Sigmoid colon (tissue), 7 donors: ENCODE data around the gene AHR. TPM values are rescaled to one million over a fixed set of nuclear protein-coding genes. Genes with fewer than 3 reads are reported as not detected.

ENCODE experiments used
- DNase-seq: peaks from one replicate; pipeline ENCODE4 v3.0.0-alpha.2; 2019
- H3K27ac ChIP-seq, 4 donors: fragments of 200-600 bp; sonication (generic); one replicate each; pipeline ENCODE4 v1.5.1; 2016 to 2019; ENCODE audit warnings: mild to moderate bottlenecking in 1 of 4
- H3K27me3 ChIP-seq, 3 donors: fragments of 200-600 bp; sonication (generic); one replicate each; pipeline ENCODE4 v1.5.1; 2019; ENCODE audit warnings: mild to moderate bottlenecking in 1 of 3
- H3K36me3 ChIP-seq, 4 donors: fragments of 200-600 bp; sonication (generic); one replicate each; pipeline ENCODE4 v1.5.1; 2016 to 2019
- H3K4me1 ChIP-seq, 4 donors: fragments of 200-600 bp; sonication (generic); one replicate each; pipeline ENCODE4 v1.5.1; 2017 to 2019
- H3K4me3 ChIP-seq, 4 donors: fragments of 200-600 bp; sonication (generic); one replicate each; pipeline ENCODE4 v1.5.1; 2017 to 2019; ENCODE audit warnings: mild to moderate bottlenecking in 2 of 4, moderate library complexity in 1 of 4
- H3K9me3 ChIP-seq, 4 donors: fragments of 200-600 bp in 3 of 4; sonication (generic) in 3 of 4; one replicate each; pipeline versions ENCODE4 v1.5.1 to v1.6.1; 2013 to 2019
- EP300 ChIP-seq, 4 donors: sonication (generic); formaldehyde crosslinking; IDR thresholded peaks; one replicate each; pipeline ENCODE4 v1.6.1; 2017; ENCODE audit warnings: antibody characterized with exemption in 4 of 4
- POLR2A ChIP-seq, 2 donors: fragments of 450-650 bp; IDR thresholded peaks; one replicate each; pipeline ENCODE4 v1.6.1; 2016; ENCODE audit warnings: antibody characterized with exemption in 2 of 2, mild to moderate bottlenecking in 2 of 2, moderate library complexity in 2 of 2
- POLR2AphosphoS5 ChIP-seq, 4 donors: sonication (generic); formaldehyde crosslinking; IDR thresholded peaks; one replicate each; pipeline ENCODE4 v1.6.1; 2017; ENCODE audit warnings: antibody characterized with exemption in 4 of 4
- WGBS, 2 donors: extraction: QIAGEN DNeasy Blood & Tissue Kit; methylation state at CpG; one replicate each; pipeline ENCODE4 v1.1.7; 2013; 5-methylcytosine and 5-hydroxymethylcytosine counted together
- intact Hi-C: fragments of 100-400 bp; cut with DNase I; formaldehyde crosslinking; loops from one replicate; pipeline ENCODE4 v1.15.1; 2023
- polyA plus RNA-seq, 3 donors: library from polyadenylated mRNA; stranded (reverse); fragments of 200-250 nt; gene quantifications; one replicate each; pipeline ENCODE4 v1.2.3, GENCODE V29; 2013
- total RNA-seq, 4 donors: library from RNA; depleted of rRNA; stranded (reverse); fragments of >200 nt; gene quantifications; one replicate each; pipeline ENCODE4 v1.1.0, GENCODE V29; 2016
- TF ChIP-seq, protein P1 (sequence below), 4 experiments: fragments of 450-650 bp in 3 of 4; fragments of 200-600 bp in 1 of 4; IDR thresholded peaks; one replicate each; pipeline ENCODE4 v1.5.1; 2016 to 2019; ENCODE audit warnings: antibody characterized with exemption in 4 of 4, mild to moderate bottlenecking in 3 of 4, moderate library complexity in 2 of 4
- donor health status: healthy with polysubstance abuse.
- donor health status: Bipolar disorder and iron deficiency.
- donor health status: healthy.

The AHR gene
- total and polyA plus RNA-seq, 7 donors, result 9.0 to 76.0 (median 41.8) TPM

DNA sequence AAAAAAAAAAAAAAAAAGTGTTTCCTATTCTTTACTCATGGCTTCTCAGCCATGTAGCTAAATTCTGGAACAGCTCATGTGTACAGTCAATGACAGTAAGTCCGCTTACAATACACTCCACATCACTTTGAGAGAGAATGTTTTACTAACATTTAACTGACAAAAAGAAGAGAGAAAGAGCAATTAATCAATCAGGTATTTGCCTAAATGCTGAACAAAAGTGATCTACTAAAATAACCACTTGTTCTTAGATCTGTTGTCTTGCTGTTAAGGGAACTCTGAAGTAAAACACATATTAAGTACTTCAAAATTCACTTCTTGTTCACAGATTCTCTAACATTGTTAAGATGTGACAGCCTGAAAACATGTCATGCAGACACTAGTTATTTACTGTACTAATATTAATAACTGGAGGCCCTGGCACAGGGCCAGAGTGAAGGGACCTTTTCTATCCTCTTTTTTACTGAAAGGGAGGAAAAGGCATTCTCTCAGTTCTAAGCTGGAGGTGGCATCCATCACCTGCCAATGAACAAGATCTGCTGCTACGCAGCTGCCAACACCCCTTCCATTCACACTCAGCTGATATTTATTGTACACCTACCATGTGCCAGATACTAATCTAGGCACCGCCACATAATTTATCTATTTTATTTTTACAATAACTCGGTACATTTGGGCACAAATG lies 72.6 kb downstream of the AHR start:
- 91 to 92% methylated on average over 4 of the region's 4 CpGs for WGBS, 2 donors
- H3K9me3 ChIP-seq, result no peaks in the 10 kb centered on the region
- H3K36me3 ChIP-seq, result no peaks in the 10 kb centered on the region
- intact Hi-C loops, result no loop called here
- no peak overlapping the region for H3K4me3 ChIP-seq
- TF ChIP-seq POLR2AphosphoS5 (IDR thresholded peaks at IDR 0.05) (no peak), EP300 (IDR thresholded peaks at IDR 0.05) (no peak), POLR2A (IDR thresholded peaks at IDR 0.05) (no peak)
- TF ChIP-seq, protein P1, sequence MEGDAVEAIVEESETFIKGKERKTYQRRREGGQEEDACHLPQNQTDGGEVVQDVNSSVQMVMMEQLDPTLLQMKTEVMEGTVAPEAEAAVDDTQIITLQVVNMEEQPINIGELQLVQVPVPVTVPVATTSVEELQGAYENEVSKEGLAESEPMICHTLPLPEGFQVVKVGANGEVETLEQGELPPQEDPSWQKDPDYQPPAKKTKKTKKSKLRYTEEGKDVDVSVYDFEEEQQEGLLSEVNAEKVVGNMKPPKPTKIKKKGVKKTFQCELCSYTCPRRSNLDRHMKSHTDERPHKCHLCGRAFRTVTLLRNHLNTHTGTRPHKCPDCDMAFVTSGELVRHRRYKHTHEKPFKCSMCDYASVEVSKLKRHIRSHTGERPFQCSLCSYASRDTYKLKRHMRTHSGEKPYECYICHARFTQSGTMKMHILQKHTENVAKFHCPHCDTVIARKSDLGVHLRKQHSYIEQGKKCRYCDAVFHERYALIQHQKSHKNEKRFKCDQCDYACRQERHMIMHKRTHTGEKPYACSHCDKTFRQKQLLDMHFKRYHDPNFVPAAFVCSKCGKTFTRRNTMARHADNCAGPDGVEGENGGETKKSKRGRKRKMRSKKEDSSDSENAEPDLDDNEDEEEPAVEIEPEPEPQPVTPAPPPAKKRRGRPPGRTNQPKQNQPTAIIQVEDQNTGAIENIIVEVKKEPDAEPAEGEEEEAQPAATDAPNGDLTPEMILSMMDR (IDR thresholded peaks at IDR 0.05), result no peak
- no peak for DNase-seq
- no peaks in the 10 kb centered on the region for H3K27me3 ChIP-seq
- peaks cover 0 to 41% (median 36%) of the 10 kb centered on the region in 4 donors for H3K4me1 ChIP-seq
- H3K27ac ChIP-seq, result peak overlapping the region; percentile 23 to 76 (median 46)

DNA sequence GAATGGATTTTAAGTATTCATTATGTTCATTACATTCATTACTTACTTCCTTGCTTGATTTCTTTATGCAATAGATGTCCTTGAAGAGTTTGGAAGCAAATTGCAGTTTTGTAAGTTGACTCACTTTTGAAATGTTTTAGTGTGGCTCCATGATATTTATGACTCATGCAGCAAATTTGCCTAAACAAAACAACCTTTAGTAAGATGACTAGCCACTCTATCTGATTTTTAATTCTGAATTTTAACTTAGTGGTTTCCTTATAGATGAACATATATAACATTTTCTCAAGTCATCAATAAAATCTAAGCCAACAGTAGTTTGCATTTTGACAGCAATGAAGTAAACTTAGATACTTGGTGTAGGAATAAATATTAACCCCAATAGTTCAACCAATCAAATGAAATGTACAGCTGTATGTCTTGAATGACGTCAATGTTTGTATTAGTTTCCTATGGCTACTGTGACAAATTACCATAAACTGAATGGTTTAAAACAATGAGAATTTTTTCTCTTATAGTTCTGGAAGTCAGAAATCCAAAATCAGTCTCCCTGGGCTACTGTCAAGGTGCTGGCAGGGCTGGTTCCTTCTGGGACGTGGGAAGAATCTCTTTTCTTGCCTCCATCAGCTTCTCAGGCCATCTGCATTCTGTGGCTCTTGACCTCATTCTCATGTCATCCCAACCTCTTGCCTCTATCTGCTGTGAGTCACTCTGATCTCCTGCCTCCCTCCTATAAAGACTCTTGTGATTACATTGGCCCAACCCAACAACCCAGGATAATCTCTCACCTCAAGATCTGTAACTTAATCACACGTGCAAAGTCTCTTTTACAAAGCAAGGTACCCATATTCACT lies 73.4 kb downstream of the AHR start:
- Histone ChIP-seq H3K27ac (peak overlapping the region; percentile 23 to 76 (median 46)), H3K4me3 (no peak overlapping the region), H3K36me3 (no peaks in the 10 kb centered on the region), H3K4me1 (peaks cover 0 to 41% (median 36%) of the 10 kb centered on the region in 4 donors), H3K27me3 (no peaks in the 10 kb centered on the region), H3K9me3 (no peaks in the 10 kb centered on the region)
- no peak for DNase-seq
- 48 to 76% methylated on average over 3 of the region's 3 CpGs for WGBS, 2 donors
- TF ChIP-seq, protein P1 (IDR thresholded peaks at IDR 0.05), result no peak
- peak in 1 of 4 donors; percentile 20 for TF ChIP-seq POLR2AphosphoS5 (IDR thresholded peaks at IDR 0.05)
- no peak for TF ChIP-seq POLR2A (IDR thresholded peaks at IDR 0.05)
- intact Hi-C loops, result no loop called here

DNA sequence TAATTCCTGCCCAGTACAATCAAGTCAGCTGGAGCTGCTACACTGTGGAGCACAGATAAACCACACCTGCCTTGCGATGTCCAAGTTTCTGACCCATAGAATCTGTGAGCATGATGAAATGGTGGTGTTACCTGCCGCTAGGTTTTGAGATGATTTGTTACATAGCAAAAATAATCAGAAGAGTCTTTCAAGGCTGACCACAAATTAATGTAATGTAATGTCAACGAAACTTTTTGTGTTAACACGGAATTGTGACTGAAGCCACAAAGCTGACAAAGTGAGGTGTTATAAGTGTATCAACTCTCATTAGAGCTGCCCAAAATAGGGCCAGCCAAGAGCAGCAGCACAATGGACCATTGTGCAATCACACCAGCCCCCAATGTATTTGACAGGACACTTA lies 75.7 kb downstream of the AHR start:
- 94 to 96% methylated on average over 4 of the region's 4 CpGs for WGBS, 2 donors
- H3K36me3 ChIP-seq, result no peaks in the 10 kb centered on the region
- H3K27me3 ChIP-seq, result no peaks in the 10 kb centered on the region
- no peak for TF ChIP-seq EP300 (IDR thresholded peaks at IDR 0.05)
- TF ChIP-seq, protein P1 (IDR thresholded peaks at IDR 0.05), result no peak
- DNase-seq, result no peak
- no peak overlapping the region for H3K4me3 ChIP-seq
- H3K4me1 ChIP-seq, result peaks cover 0 to 34% (median 33%) of the 10 kb centered on the region in 4 donors
- no peak overlapping the region for H3K27ac ChIP-seq
- no peaks in the 10 kb centered on the region for H3K9me3 ChIP-seq
- intact Hi-C loops, result no loop called here

DNA sequence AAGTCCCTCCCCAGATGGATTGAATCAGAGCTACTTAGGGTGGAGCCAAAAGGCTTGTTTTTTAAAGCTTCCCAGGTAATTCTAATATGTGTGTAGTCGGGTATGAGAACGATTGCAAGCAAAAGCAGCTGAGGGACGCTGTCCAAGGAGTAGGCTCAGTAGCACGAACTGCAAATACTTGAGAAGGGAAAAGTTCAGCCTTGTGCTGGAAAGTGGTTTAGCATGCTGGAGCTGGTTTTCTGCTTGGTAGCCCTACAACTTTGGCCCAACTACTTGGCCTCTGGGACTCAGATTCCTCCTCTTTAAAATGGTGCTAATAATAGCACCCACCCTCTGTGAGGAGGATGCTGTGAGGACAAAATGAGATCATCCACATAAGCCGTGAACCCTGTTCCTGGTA lies 76.2 kb downstream of the AHR start:
- Histone ChIP-seq H3K4me3 (no peak overlapping the region), H3K36me3 (no peaks in the 10 kb centered on the region), H3K27ac (no peak overlapping the region), H3K27me3 (no peaks in the 10 kb centered on the region), H3K4me1 (peaks cover 0 to 30% (median 28%) of the 10 kb centered on the region in 4 donors), H3K9me3 (no peaks in the 10 kb centered on the region)
- TF ChIP-seq POLR2AphosphoS5 (IDR thresholded peaks at IDR 0.05), result no peak
- TF ChIP-seq EP300 (IDR thresholded peaks at IDR 0.05), result no peak
- no peak for TF ChIP-seq POLR2A (IDR thresholded peaks at IDR 0.05)
- TF ChIP-seq, protein P1 (IDR thresholded peaks at IDR 0.05), result no peak
- DNase-seq, result no peak
- 92 to 95% methylated on average over 5 of the region's 5 CpGs for WGBS, 2 donors
- intact Hi-C loops, result no loop called here
